Neural cell (in vitro differentiated cells): Measurements from ENCODE around the gene SLC4A1. TPM values are rescaled to one million over a fixed set of nuclear protein-coding genes. Genes with fewer than 3 reads are reported as not detected.

ENCODE experiments used
- H2AFZ ChIP-seq: fragments of 200-600, 300-800 bp; sonication (generic), shearing (Covaris generic); 2 replicates; pipeline ENCODE4 v1.6.0; 2014; ENCODE audit warnings: low read depth, mild to moderate bottlenecking, antibody characterized with exemption, low read length, moderate library complexity
- H3F3A ChIP-seq: fragments of 200-600 bp; shearing (Covaris generic); 2 replicates; pipeline ENCODE4 v1.6.1; 2016; ENCODE audit warnings: mild to moderate bottlenecking, moderate library complexity, mixed read lengths, antibody characterized with exemption, low read length; ENCODE audit not compliant: insufficient read depth, poor library complexity, severe bottlenecking
- H3K27ac ChIP-seq: fragments of 200-600, 300-800 bp; sonication (generic), shearing (Covaris generic); 2 replicates; pipeline ENCODE4 v1.5.1; 2014; ENCODE audit warnings: mild to moderate bottlenecking, low read length, moderate library complexity
- H3K27me3 ChIP-seq: fragments of 300-800, 200-600 bp; sonication (generic), shearing (Covaris generic); 2 replicates; pipeline ENCODE4 v1.6.0; 2014; ENCODE audit warnings: mild to moderate bottlenecking, low read depth, low read length, moderate library complexity; ENCODE audit not compliant: insufficient read depth
- H3K36me3 ChIP-seq: fragments of 300-800, 200-600 bp; sonication (generic), shearing (Covaris generic); 2 replicates; pipeline ENCODE4 v1.5.1; 2014; ENCODE audit warnings: mild to moderate bottlenecking, antibody characterized with exemption, low read length, moderate library complexity; ENCODE audit not compliant: insufficient read depth
- H3K4me2 ChIP-seq: fragments of 300-800, 200-600 bp; sonication (generic), shearing (Covaris generic); 2 replicates; pipeline ENCODE4 v1.6.0; 2014; ENCODE audit warnings: mild to moderate bottlenecking, low read length
- H3K4me3 ChIP-seq: fragments of 300-800, 200-600 bp; sonication (generic), shearing (Covaris generic); 2 replicates; pipeline ENCODE4 v1.5.1; 2014; ENCODE audit warnings: mild to moderate bottlenecking, low read length, moderate library complexity
- H3K79me2 ChIP-seq: fragments of 200-600 bp; shearing (Covaris generic); replicated peaks from 2 replicates; pipeline ENCODE4 v1.6.0; 2014; ENCODE audit warnings: mild to moderate bottlenecking, low read length, moderate library complexity; ENCODE audit not compliant: insufficient read depth
- H3K9ac ChIP-seq: fragments of 300-800, 200-600 bp; sonication (generic), shearing (Covaris generic); 2 replicates; pipeline ENCODE4 v1.6.1; 2016; ENCODE audit warnings: mild to moderate bottlenecking, low read length, mixed read lengths
- H3K9me2 ChIP-seq: fragments of 200-600 bp; shearing (Covaris generic); 2 replicates; pipeline ENCODE4 v1.6.1; 2016; ENCODE audit warnings: mild to moderate bottlenecking, low read length, mixed read lengths; ENCODE audit not compliant: insufficient read depth
- H3K9me3 ChIP-seq: fragments of 200-600, 300-800 bp; sonication (generic), shearing (Covaris generic); 2 replicates; pipeline ENCODE4 v1.6.1; 2016; ENCODE audit warnings: mild to moderate bottlenecking, mixed run types, low read length, moderate library complexity, mixed read lengths
- H4K20me1 ChIP-seq: fragments of 200-600 bp; shearing (Covaris generic); 2 replicates; pipeline ENCODE4 v1.6.1; 2016; ENCODE audit warnings: mild to moderate bottlenecking, mixed run types; ENCODE audit not compliant: insufficient read depth
- EP300 ChIP-seq: fragments of 450-650 bp; conservative IDR thresholded peaks from 2 replicates; pipeline ENCODE4 v1.6.1; 2014; ENCODE audit warnings: antibody characterized with exemption, mild to moderate bottlenecking, moderate library complexity; ENCODE audit not compliant: poor library complexity, severe bottlenecking
- EZH2 ChIP-seq: fragments of 200-600, 300-800 bp; shearing (Covaris generic), sonication (generic); IDR thresholded peaks from 2 replicates; pipeline ENCODE4 v1.6.1; 2014; ENCODE audit warnings: antibody characterized with exemption, low read length, borderline replicate concordance, mild to moderate bottlenecking; ENCODE audit not compliant: insufficient read depth, poor library complexity, severe bottlenecking
- MXI1 ChIP-seq: fragments of 450-650 bp; conservative IDR thresholded peaks from 2 replicates; pipeline ENCODE4 v1.6.1; 2014; ENCODE audit warnings: antibody characterized with exemption, mild to moderate bottlenecking; ENCODE audit not compliant: poor library complexity, severe bottlenecking
- POLR2AphosphoS5 ChIP-seq: IDR thresholded peaks from 2 replicates; pipeline ENCODE4 v1.6.1; 2012
- RAD21 ChIP-seq: fragments of 450-650 bp; conservative IDR thresholded peaks from 2 replicates; pipeline ENCODE4 v1.6.1; 2014; ENCODE audit warnings: antibody characterized with exemption, mild to moderate bottlenecking, moderate library complexity
- REST ChIP-seq: IDR thresholded peaks from 2 replicates; pipeline ENCODE4 v1.6.1; 2012; ENCODE audit warnings: borderline replicate concordance
- SMC3 ChIP-seq: fragments of 450-650 bp; conservative IDR thresholded peaks from 2 replicates; pipeline ENCODE4 v1.6.1; 2014; ENCODE audit warnings: antibody characterized with exemption, mild to moderate bottlenecking, moderate library complexity; ENCODE audit not compliant: poor library complexity
- TAF1 ChIP-seq: IDR thresholded peaks from 2 replicates; pipeline ENCODE4 v1.6.1; 2012; ENCODE audit warnings: low read depth
- polyA plus RNA-seq: library from polyadenylated mRNA; depleted of rRNA; stranded (reverse); fragments of >200 nt; gene quantifications from 2 replicates; pipeline ENCODE4 v1.2.3, GENCODE V29; 2014
- TF ChIP-seq, protein P1 (sequence below): fragments of 450-650 bp; IDR thresholded peaks from 2 replicates; pipeline ENCODE4 v1.5.1; 2014; ENCODE audit warnings: antibody characterized with exemption, mild to moderate bottlenecking, moderate library complexity; ENCODE audit not compliant: poor library complexity, severe bottlenecking

SLC4A1 gene
- polyA plus RNA-seq, 1 donor from 2014 or later = 0.05 TPM

DNA sequence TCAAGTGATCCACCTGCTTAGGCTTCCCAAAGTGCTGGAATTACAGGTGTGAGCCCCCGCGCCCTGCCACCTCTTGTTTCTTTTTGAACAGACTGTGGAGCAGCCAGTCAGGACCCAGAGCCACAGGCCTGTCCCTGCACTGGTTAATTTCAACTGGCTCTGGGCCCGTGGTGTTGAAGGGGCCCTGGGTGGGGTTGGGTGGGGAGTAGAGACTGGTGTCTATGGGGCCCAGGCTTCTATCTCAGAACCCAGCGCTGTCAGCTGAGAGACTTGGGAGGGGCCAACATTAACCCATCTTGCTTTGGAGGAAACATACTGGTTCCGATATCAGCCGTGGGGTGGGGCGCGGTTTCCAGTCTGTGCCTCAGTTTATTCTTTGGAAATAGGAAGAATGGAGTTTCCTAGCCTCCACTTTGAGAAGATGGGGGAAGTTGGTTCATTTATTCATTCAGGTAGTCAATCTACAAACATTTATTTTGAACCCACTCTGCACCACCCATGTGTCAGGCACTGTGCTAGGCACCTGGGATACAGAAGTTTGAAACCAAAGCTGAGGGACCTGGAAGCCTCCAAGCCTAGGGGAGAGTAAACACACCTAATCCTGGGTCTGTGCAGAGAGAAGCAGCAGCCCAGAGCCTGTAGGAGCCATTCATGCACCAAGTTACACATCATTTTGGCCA, 15.5 kb upstream of the SLC4A1 start:
- no peak overlapping the region for H2AFZ ChIP-seq
- no peaks in the 10 kb centered on the region for H3F3A ChIP-seq
- H3K9me2 ChIP-seq = no peaks in the 10 kb centered on the region
- no peak overlapping the region for H3K4me3 ChIP-seq
- no peak overlapping the region for H3K4me2 ChIP-seq
- no peaks in the 10 kb centered on the region for H3K36me3 ChIP-seq
- no peaks in the 10 kb centered on the region for H4K20me1 ChIP-seq
- no peak overlapping the region for H3K27ac ChIP-seq
- no peak overlapping the region for H3K9ac ChIP-seq
- H3K79me2 ChIP-seq = no peaks in the 10 kb centered on the region
- no peak for TF ChIP-seq REST
- TF ChIP-seq, protein P1, sequence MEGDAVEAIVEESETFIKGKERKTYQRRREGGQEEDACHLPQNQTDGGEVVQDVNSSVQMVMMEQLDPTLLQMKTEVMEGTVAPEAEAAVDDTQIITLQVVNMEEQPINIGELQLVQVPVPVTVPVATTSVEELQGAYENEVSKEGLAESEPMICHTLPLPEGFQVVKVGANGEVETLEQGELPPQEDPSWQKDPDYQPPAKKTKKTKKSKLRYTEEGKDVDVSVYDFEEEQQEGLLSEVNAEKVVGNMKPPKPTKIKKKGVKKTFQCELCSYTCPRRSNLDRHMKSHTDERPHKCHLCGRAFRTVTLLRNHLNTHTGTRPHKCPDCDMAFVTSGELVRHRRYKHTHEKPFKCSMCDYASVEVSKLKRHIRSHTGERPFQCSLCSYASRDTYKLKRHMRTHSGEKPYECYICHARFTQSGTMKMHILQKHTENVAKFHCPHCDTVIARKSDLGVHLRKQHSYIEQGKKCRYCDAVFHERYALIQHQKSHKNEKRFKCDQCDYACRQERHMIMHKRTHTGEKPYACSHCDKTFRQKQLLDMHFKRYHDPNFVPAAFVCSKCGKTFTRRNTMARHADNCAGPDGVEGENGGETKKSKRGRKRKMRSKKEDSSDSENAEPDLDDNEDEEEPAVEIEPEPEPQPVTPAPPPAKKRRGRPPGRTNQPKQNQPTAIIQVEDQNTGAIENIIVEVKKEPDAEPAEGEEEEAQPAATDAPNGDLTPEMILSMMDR = no peak
- H3K9me3 ChIP-seq = no peaks in the 10 kb centered on the region
- H3K27me3 ChIP-seq = no peaks in the 10 kb centered on the region

- no peaks in the 10 kb centered on the region for H3K9me2 ChIP-seq
These were observed 14.3 kb upstream of the SLC4A1 start for GRCh38 chr17:44282264-44282663.

More at GRCh38 chr17:44282264-44282663, 14.3 kb upstream of the SLC4A1 start:
- no peak overlapping the region for H3K4me3 ChIP-seq
- H4K20me1 ChIP-seq = no peaks in the 10 kb centered on the region
- no peaks in the 10 kb centered on the region for H3K9me3 ChIP-seq
- TF ChIP-seq POLR2AphosphoS5 = no peak
- no peak for TF ChIP-seq EP300
- no peak for TF ChIP-seq EZH2
- no peak for TF ChIP-seq MXI1
- no peak for TF ChIP-seq RAD21
- TF ChIP-seq, protein P1 = no peak
- TF ChIP-seq TAF1 = no peak
- TF ChIP-seq SMC3 = no peak
- TF ChIP-seq REST = no peak
- H3K36me3 ChIP-seq = no peaks in the 10 kb centered on the region
- H3K9ac ChIP-seq = no peak overlapping the region
- no peaks in the 10 kb centered on the region for H3K79me2 ChIP-seq
- H3F3A ChIP-seq = no peaks in the 10 kb centered on the region
- no peak overlapping the region for H2AFZ ChIP-seq
- H3K27me3 ChIP-seq = no peaks in the 10 kb centered on the region
- H3K4me2 ChIP-seq = no peak overlapping the region
- no peak overlapping the region for H3K27ac ChIP-seq
